Measurements from ENCODE around the gene CCDC159.
"Not testable (repeated sequence)": the region's sequence is repeated elsewhere in the genome, so short reads cannot be mapped to it uniquely, and the experiment has no call there.

Gene CCDC159

GRCh38 chr19:11325544-11325943, 20.8 kb upstream of the CCDC159 start:
- TF ChIP-seq CTCF (IDR thresholded peaks at IDR 0.05; ENCODE audit: low read depth, low read length, missing control alignments): no peak
- H3K4me3 ChIP-seq (replicated peaks; ENCODE audit: low read depth, low read length): no peak overlapping the region

GRCh38 chr19:11330127-11330526, 16.2 kb upstream of the CCDC159 start:
- DNase-seq (ENCODE audit: extremely low read depth, low read depth): no peak
- TF ChIP-seq CTCF (IDR thresholded peaks at IDR 0.05; ENCODE audit: low read depth, low read length, missing control alignments): no peak
- H3K4me3 ChIP-seq (replicated peaks; ENCODE audit: low read depth, low read length): no peak overlapping the region

More at GRCh38 chr19:11325544-11325943, 20.8 kb upstream of the CCDC159 start:
- no peak for DNase-seq (ENCODE audit: extremely low read depth, low read depth)

GRCh38 chr19:11331502-11331901, 14.8 kb upstream of the CCDC159 start:
- TF ChIP-seq CTCF (IDR thresholded peaks at IDR 0.05; ENCODE audit: low read depth, low read length, missing control alignments): no peak
- no peak overlapping the region for H3K4me3 ChIP-seq (replicated peaks; ENCODE audit: low read depth, low read length)
- no peak for DNase-seq (ENCODE audit: extremely low read depth, low read depth)

GRCh38 chr19:11332822-11333221, 13.5 kb upstream of the CCDC159 start:
- no peak for DNase-seq (ENCODE audit: extremely low read depth, low read depth)
- H3K4me3 ChIP-seq (replicated peaks; ENCODE audit: low read depth, low read length): no peak overlapping the region
- TF ChIP-seq CTCF (IDR thresholded peaks at IDR 0.05; ENCODE audit: low read depth, low read length, missing control alignments): no peak

GRCh38 chr19:11333838-11334237, 12.5 kb upstream of the CCDC159 start:
- H3K4me3 ChIP-seq (replicated peaks; ENCODE audit: low read depth, low read length); DNase-seq (ENCODE audit: extremely low read depth, low read depth): not testable (repeated sequence)

- TF ChIP-seq CTCF (IDR thresholded peaks at IDR 0.05; ENCODE audit: low read depth, low read length, missing control alignments): no peak
- DNase-seq (ENCODE audit: extremely low read depth, low read depth): no peak
- no peak overlapping the region for H3K4me3 ChIP-seq (replicated peaks; ENCODE audit: low read depth, low read length)
These were observed 10.7 kb upstream of the CCDC159 start for GRCh38 chr19:11335449-11336146.

- DNase-seq (ENCODE audit: extremely low read depth, low read depth): no peak
- H3K4me3 ChIP-seq (replicated peaks; ENCODE audit: low read depth, low read length): no peak overlapping the region
- no peak for TF ChIP-seq CTCF (IDR thresholded peaks at IDR 0.05; ENCODE audit: low read depth, low read length, missing control alignments)
These were observed 9.2 kb upstream of the CCDC159 start for GRCh38 chr19:11337080-11337479.
